A549 (cell line): Measurements from ENCODE around the gene BIRC5. TPM values are rescaled to one million over a fixed set of nuclear protein-coding genes. Genes with fewer than 3 reads are reported as not detected.

Experiments used
- ATAC-seq, 2 experiments: fragments of 200-7000 bp in 1 of 2; fragments of >200 bp in 1 of 2; cut with Nextera tagmentation in 1 of 2; cut with Tn5 transposase in 1 of 2; 3 replicates each; pipeline versions ENCODE4 v1.8.0 to v1.9.1; 2018 to 2020; ENCODE audit warnings: mild to moderate bottlenecking in 1 of 2, moderate library complexity in 1 of 2
- CTCF ChIA-PET: fragments of 300-600 bp; sonication (Branson Sonifier 250); formaldehyde crosslinking; extraction: SDS; loops from one replicate; lab custom pipeline; 2021; ENCODE audit warnings: antibody characterized with exemption, inconsistent platforms; lab: Yijun Ruan, JAX
- POLR2A ChIA-PET: fragments of 350-600 bp; formaldehyde crosslinking; extraction: SDS; loops from one replicate; lab custom pipeline; 2021; ENCODE audit warnings: antibody characterized with exemption, inconsistent platforms; lab: Yijun Ruan, JAX
- DNase-seq, 2 experiments: peaks; one replicate each; pipeline versions ENCODE4 v3.0.0 to v3.0.0-alpha.2; 2011 to 2016; ENCODE audit warnings: low read depth in 1 of 2, low spot score in 1 of 2
- FAIRE-seq: peaks from 2 replicates; lab custom pipeline; 2011; peaks lifted over from hg19 to GRCh38; lab: Jason Lieb, UNC
- H3K27ac ChIP-seq, 2 experiments: fragments of >200 bp; sonication (Bioruptor Twin); formaldehyde crosslinking; 3 replicates each; pipeline ENCODE4 v1.5.1; 2016 to 2017
- H3K4me1 ChIP-seq: fragments of >200 bp; sonication (Bioruptor Twin); formaldehyde crosslinking; 3 replicates; pipeline ENCODE4 v1.6.1; 2016
- H3K4me2 ChIP-seq: fragments of >200 bp; sonication (Bioruptor Twin); formaldehyde crosslinking; 3 replicates; pipeline ENCODE4 v1.6.1; 2016
- H3K4me3 ChIP-seq: fragments of >200 bp; sonication (Bioruptor Twin); formaldehyde crosslinking; 3 replicates; pipeline ENCODE4 v1.5.1; 2016
- H3K9me3 ChIP-seq: fragments of >200 bp; sonication (Bioruptor Twin); formaldehyde crosslinking; 3 replicates; pipeline ENCODE4 v1.6.1; 2016
- CHD4 ChIP-seq: fragments of 200-600 bp; sonication (generic); IDR thresholded peaks from 2 replicates; pipeline ENCODE4 v1.6.1; 2016; ENCODE audit warnings: antibody characterized with exemption, mild to moderate bottlenecking, borderline replicate concordance
- EHF ChIP-seq: fragments of 250-450 bp; sonication (Bioruptor Pico); IDR thresholded peaks from 2 replicates; pipeline ENCODE4 v1.5.0; 2020; ENCODE audit warnings: mild to moderate bottlenecking
- FOSB ChIP-seq: fragments of 250-450 bp; sonication (Bioruptor Pico); IDR thresholded peaks from 2 replicates; pipeline ENCODE4 v1.5.0; 2020; ENCODE audit warnings: mild to moderate bottlenecking, moderate library complexity
- FOXS1 ChIP-seq: fragments of 250-450 bp; sonication (Bioruptor Pico); IDR thresholded peaks from 2 replicates; pipeline ENCODE4 v1.5.0; 2020; ENCODE audit warnings: mild to moderate bottlenecking, moderate library complexity
- HOXB13 ChIP-seq: fragments of 250-450 bp; sonication (Bioruptor Pico); IDR thresholded peaks from 2 replicates; pipeline ENCODE4 v1.5.0; 2020; ENCODE audit warnings: low read depth, mild to moderate bottlenecking, moderate library complexity
- HOXB5 ChIP-seq: fragments of 250-450 bp; sonication (Bioruptor Pico); IDR thresholded peaks from 2 replicates; pipeline ENCODE4 v1.5.0; 2020; ENCODE audit warnings: mild to moderate bottlenecking, moderate library complexity
- JUNB ChIP-seq: fragments of >200 bp; sonication (Bioruptor Twin); formaldehyde crosslinking; IDR thresholded peaks from 2 replicates; pipeline ENCODE4 v1.6.1; 2016
- RAD21 ChIP-seq, 2 experiments: fragments of >200 bp in 1 of 2; sonication (Bioruptor Twin) in 1 of 2; formaldehyde crosslinking in 1 of 2; IDR thresholded peaks in 1 of 2; conservative IDR thresholded peaks in 1 of 2; 2 replicates in 1 of 2; 3 replicates in 1 of 2; pipeline ENCODE4 v1.6.1; 2012 to 2018; ENCODE audit warnings: inconsistent platforms in 1 of 2
- TP53 ChIP-seq: fragments of 250-450 bp; sonication (Bioruptor Pico); IDR thresholded peaks from 2 replicates; pipeline ENCODE4 v1.5.0; 2021; ENCODE audit warnings: mild to moderate bottlenecking, moderate library complexity
- ZC3H11A ChIP-seq: fragments of 450-650 bp; IDR thresholded peaks from 2 replicates; pipeline ENCODE4 v1.6.1; 2014; ENCODE audit warnings: antibody characterized with exemption, mild to moderate bottlenecking
- ZFP36 ChIP-seq: fragments of 450-650 bp; IDR thresholded peaks from 2 replicates; pipeline ENCODE4 v1.6.1; 2014; ENCODE audit warnings: borderline replicate concordance; ENCODE audit not compliant: partially characterized antibody
- WGBS: methylation state at CpG from one replicate; pipeline ENCODE4 v1.1.6; 2017; ENCODE audit errors: missing lambda C conversion rate; 5-methylcytosine and 5-hydroxymethylcytosine counted together
- polyA plus RNA-seq, 4 experiments: library from polyadenylated mRNA; depleted of rRNA in 3 of 4; stranded (reverse); fragments of >200 nt; fragmentation: RNase III in 1 of 4; extraction: RNeasy Plus Mini Kit Qiagen cat#74134 plus additional on column Dnase treatment in 1 of 4; gene quantifications; 2 replicates in 3 of 4; 3 replicates in 1 of 4; pipeline ENCODE4 v1.2.3, GENCODE V29; 2011 to 2017
- TF ChIP-seq, protein P1 (sequence below): fragments of >200 bp; sonication (Bioruptor Twin); formaldehyde crosslinking; IDR thresholded peaks from 3 replicates; pipeline ENCODE4 v1.6.1; 2016
- TF ChIP-seq, protein P2 (sequence below): fragments of 150-350 bp; IDR thresholded peaks from 2 replicates; pipeline ENCODE4 v1.6.1; 2014; ENCODE audit warnings: low read depth, mild to moderate bottlenecking, low read length
- TF ChIP-seq, protein P3 (sequence below): fragments of 450-650 bp; IDR thresholded peaks from 2 replicates; pipeline ENCODE4 v1.6.1; 2014; ENCODE audit warnings: antibody characterized with exemption
- TF ChIP-seq, protein P4 (sequence below): fragments of 250-450 bp; sonication (Bioruptor Pico); IDR thresholded peaks from 2 replicates; pipeline ENCODE4 v1.5.0; 2021; ENCODE audit warnings: mild to moderate bottlenecking, moderate library complexity, borderline replicate concordance
- TF ChIP-seq, protein P5 (sequence below): fragments of >200 bp; sonication (Bioruptor Twin); formaldehyde crosslinking; IDR thresholded peaks from 3 replicates; pipeline ENCODE4 v1.5.1; 2016
- TF ChIP-seq, protein P6 (sequence below): IDR thresholded peaks from 2 replicates; pipeline ENCODE4 v1.6.1; 2012

The BIRC5 gene
- polyA plus RNA-seq, 2 of the 4 experiments (the other 2 are of a cell fraction) = 51.9 to 109 TPM

DNA sequence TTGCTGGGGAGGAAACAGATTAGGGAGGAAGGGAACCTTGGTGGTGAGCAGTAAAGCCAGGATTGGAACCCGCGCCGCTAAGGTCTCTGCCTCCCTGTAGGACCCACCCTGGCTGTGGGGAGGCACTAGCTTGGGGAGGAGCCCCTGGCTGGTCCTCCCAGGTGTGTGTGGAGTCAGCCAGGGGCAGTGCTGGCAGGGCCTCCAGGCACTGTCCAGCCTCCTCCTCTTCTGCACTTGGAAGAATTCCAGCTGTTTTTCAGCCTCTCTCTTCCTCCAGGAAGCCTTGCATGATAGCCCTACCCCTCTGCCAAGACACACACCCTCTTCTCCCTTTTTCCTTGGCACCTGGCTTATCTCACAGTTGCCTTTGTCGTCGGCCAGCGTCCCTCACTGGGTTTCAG lies 52.2 kb downstream of the BIRC5 start:
- Histone ChIP-seq H3K4me3 (no peak overlapping the region), H3K4me2 (no peak overlapping the region), H3K4me1 (peaks cover 32% of the 10 kb centered on the region), H3K27ac (peak overlapping the region in 1 of 2 experiments; percentile 47; a peak in 1 of 6 replicates), H3K9me3 (no peaks in the 10 kb centered on the region)
- WGBS = 66% methylated on average over 6 of the region's 6 CpGs
- DNase-seq (no peak), ATAC-seq (0 out of 6 replicates have a peak, but pooled peaks of 1 of the 2 experiments have one; percentile 11), FAIRE-seq (no peak)
- ChIA-PET POLR2A (no interaction called here), CTCF (interaction anchor here (0.9 to 5.4 kb wide), 5 partner anchors 10 to 113 kb away, joined by 3 to 40 read pairs (median 3); no protein-coding TSS in a partner anchor)
- TF ChIP-seq ZC3H11A (no peak), ZFP36 (peak; percentile 74)

DNA sequence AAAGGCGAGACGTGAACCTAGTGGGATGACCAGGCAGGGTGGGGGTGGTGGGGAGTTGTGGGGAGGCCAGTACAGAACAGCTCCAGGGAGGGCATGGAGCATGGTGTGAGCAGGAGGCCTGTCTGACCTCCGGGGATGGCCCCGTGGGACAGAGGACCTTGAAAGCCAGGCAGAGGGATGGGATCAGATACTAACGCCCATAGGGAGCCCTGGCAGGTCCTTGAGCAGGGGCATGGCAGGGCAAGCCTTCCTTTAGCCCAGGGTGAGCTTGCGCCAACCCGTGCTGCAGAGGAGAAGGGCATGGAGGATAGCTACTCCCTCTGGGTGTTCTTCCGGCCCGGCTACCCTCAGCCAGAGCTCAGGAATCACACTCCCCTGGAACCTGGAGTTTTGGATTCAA lies 52.7 kb downstream of the BIRC5 start:
- no peak for FAIRE-seq
- Histone ChIP-seq H3K4me3 (no peak overlapping the region), H3K4me1 (peaks cover 32% of the 10 kb centered on the region), H3K27ac (peak overlapping the region in 1 of 2 experiments; percentile 47; a peak in 2 of 6 replicates), H3K4me2 (no peak overlapping the region), H3K9me3 (no peaks in the 10 kb centered on the region)
- CTCF ChIA-PET = interaction anchor here (0.9 to 5.4 kb wide), 5 partner anchors 11 to 113 kb away, joined by 3 to 40 read pairs (median 3); no protein-coding TSS in a partner anchor
- no peak for DNase-seq
- TF ChIP-seq FOXS1 (CRISPR knock-in tag) (no peak), TP53 (no peak), ZFP36 (peak; percentile 51)
- POLR2A ChIA-PET = no interaction called here
- 85% methylated on average over 9 of the region's 9 CpGs for WGBS
- peak; percentile 10 to 21; a peak in 2 of 6 replicates for ATAC-seq

DNA sequence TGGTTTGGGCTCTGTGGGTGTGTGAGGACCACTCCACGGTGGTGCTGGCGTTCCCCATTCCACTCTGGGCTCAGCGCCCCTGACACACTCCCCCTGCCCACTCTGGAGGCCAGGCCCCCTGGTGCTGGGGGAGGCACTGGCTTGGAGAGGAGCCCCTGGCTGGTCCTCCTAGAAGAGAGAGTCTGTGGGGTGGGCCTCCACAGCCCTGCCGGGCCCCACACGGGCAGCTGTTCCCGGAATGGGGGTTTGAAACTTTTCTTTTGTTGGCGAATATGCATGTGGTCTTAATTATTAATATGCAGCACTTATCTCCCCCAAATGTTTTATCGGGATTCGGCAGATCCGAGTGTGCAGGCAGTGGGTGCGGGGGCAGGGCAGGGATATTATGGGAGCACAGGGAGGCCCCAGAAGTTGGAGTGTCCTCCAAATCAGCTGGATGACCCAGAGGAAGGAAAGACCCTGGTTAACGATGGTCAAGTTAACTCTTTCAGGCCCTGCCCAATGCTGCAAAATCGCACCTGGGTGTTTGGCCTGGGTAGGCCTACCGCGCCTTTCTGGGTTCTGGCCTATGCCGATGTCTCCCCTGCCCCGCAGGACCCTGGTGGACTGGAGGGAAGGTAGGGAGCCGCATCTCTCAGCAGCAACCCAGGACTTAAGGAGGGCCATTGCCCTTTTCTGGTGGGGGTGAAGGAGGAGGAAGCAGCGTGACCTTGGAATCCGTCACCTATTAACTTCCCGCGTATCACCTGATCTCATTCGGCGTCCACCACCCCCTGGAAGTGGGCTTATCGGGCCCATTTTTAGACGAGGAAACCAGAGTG lies 53.4 kb downstream of the BIRC5 start:
- Histone ChIP-seq H3K27ac (peak overlapping the region in 1 of 2 experiments; percentile 76; a peak in 2 of 6 replicates), H3K4me1 (peaks cover 37% of the 10 kb centered on the region), H3K4me2 (no peak overlapping the region), H3K9me3 (no peaks in the 10 kb centered on the region), H3K4me3 (no peak overlapping the region)
- no peak for DNase-seq
- TF ChIP-seq, protein P1, sequence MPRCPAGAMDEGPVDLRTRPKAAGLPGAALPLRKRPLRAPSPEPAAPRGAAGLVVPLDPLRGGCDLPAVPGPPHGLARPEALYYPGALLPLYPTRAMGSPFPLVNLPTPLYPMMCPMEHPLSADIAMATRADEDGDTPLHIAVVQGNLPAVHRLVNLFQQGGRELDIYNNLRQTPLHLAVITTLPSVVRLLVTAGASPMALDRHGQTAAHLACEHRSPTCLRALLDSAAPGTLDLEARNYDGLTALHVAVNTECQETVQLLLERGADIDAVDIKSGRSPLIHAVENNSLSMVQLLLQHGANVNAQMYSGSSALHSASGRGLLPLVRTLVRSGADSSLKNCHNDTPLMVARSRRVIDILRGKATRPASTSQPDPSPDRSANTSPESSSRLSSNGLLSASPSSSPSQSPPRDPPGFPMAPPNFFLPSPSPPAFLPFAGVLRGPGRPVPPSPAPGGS = no peak
- 79% methylated on average over 24 of the region's 26 CpGs for WGBS
- ChIA-PET POLR2A (no interaction called here), CTCF (interaction anchor here (0.9 to 5.4 kb wide), 6 partner anchors 11 to 112 kb away, joined by 3 to 40 read pairs (median 4); no protein-coding TSS in a partner anchor)
- ATAC-seq = no peak
- FAIRE-seq = no peak

DNA sequence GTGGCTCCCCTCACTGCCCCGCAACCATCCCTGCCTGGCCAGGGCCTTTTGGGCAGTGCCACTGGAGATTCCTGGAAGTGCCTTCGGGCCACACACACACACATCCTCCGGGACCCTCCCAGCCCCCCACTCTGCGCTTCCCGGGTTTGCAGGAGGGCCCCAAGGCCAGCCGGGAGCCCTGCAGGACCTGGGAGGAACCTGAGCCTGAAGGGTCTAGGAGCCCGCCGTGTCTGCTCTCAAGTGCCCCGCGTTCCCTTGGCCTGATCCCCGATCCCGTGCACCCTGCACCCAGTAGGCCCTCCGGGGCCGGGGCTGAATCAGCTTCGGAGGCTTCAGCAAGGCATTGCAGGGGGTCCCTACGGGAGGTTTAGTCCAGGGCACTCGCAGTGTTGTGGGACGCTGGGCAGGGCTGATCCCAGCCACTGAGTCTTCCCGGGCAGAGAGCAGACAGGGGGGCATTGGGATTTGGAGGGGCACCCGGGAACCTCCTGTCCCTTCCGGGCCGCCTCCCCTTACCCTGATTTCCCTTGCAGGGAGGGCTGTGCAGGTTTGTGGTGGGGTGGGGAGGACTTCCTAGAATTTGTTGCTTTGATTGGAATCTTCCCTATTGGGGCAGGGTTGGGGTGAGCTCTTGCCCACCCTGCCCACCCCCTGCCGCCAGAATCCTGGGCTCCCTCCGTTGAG lies 54.3 kb downstream of the BIRC5 start:
- FAIRE-seq (no peak), ATAC-seq (no peak), DNase-seq (no peak)
- Histone ChIP-seq H3K4me2 (no peak overlapping the region), H3K4me1 (peaks cover 41% of the 10 kb centered on the region), H3K27ac (peak overlapping the region in 1 of 2 experiments; percentile 76; a peak in 3 of 6 replicates), H3K9me3 (no peaks in the 10 kb centered on the region), H3K4me3 (no peak overlapping the region)
- ChIA-PET CTCF (interaction anchor here (1.0 to 4.3 kb wide), 7 partner anchors 12 to 440 kb away, joined by 3 to 29 read pairs (median 4); no protein-coding TSS in a partner anchor), POLR2A (no interaction called here)
- WGBS = 68% methylated on average over 24 of the region's 24 CpGs
- TF ChIP-seq CHD4 (no peak), FOSB (CRISPR knock-in tag) (no peak), HOXB5 (CRISPR knock-in tag) (no peak), RAD21 (conservative IDR thresholded peaks at IDR 0.05 in 1 of 2, IDR thresholded peaks at IDR 0.05 in 1 of 2) (no peak), JUNB (no peak), HOXB13 (CRISPR knock-in tag) (no peak), EHF (CRISPR knock-in tag) (no peak)
- TF ChIP-seq, protein P2, sequence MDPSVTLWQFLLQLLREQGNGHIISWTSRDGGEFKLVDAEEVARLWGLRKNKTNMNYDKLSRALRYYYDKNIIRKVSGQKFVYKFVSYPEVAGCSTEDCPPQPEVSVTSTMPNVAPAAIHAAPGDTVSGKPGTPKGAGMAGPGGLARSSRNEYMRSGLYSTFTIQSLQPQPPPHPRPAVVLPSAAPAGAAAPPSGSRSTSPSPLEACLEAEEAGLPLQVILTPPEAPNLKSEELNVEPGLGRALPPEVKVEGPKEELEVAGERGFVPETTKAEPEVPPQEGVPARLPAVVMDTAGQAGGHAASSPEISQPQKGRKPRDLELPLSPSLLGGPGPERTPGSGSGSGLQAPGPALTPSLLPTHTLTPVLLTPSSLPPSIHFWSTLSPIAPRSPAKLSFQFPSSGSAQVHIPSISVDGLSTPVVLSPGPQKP = no peak
- TF ChIP-seq, protein P3, sequence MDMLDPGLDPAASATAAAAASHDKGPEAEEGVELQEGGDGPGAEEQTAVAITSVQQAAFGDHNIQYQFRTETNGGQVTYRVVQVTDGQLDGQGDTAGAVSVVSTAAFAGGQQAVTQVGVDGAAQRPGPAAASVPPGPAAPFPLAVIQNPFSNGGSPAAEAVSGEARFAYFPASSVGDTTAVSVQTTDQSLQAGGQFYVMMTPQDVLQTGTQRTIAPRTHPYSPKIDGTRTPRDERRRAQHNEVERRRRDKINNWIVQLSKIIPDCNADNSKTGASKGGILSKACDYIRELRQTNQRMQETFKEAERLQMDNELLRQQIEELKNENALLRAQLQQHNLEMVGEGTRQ = no peak
- TF ChIP-seq, protein P4, sequence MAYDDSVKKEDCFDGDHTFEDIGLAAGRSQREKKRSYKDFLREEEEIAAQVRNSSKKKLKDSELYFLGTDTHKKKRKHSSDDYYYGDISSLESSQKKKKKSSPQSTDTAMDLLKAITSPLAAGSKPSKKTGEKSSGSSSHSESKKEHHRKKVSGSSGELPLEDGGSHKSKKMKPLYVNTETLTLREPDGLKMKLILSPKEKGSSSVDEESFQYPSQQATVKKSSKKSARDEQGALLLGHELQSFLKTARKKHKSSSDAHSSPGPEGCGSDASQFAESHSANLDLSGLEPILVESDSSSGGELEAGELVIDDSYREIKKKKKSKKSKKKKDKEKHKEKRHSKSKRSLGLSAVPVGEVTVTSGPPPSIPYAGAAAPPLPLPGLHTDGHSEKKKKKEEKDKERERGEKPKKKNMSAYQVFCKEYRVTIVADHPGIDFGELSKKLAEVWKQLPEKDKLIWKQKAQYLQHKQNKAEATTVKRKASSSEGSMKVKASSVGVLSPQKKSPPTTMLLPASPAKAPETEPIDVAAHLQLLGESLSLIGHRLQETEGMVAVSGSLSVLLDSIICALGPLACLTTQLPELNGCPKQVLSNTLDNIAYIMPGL = no peak
- TF ChIP-seq, protein P5, sequence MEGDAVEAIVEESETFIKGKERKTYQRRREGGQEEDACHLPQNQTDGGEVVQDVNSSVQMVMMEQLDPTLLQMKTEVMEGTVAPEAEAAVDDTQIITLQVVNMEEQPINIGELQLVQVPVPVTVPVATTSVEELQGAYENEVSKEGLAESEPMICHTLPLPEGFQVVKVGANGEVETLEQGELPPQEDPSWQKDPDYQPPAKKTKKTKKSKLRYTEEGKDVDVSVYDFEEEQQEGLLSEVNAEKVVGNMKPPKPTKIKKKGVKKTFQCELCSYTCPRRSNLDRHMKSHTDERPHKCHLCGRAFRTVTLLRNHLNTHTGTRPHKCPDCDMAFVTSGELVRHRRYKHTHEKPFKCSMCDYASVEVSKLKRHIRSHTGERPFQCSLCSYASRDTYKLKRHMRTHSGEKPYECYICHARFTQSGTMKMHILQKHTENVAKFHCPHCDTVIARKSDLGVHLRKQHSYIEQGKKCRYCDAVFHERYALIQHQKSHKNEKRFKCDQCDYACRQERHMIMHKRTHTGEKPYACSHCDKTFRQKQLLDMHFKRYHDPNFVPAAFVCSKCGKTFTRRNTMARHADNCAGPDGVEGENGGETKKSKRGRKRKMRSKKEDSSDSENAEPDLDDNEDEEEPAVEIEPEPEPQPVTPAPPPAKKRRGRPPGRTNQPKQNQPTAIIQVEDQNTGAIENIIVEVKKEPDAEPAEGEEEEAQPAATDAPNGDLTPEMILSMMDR = no peak
- TF ChIP-seq, protein P6, sequence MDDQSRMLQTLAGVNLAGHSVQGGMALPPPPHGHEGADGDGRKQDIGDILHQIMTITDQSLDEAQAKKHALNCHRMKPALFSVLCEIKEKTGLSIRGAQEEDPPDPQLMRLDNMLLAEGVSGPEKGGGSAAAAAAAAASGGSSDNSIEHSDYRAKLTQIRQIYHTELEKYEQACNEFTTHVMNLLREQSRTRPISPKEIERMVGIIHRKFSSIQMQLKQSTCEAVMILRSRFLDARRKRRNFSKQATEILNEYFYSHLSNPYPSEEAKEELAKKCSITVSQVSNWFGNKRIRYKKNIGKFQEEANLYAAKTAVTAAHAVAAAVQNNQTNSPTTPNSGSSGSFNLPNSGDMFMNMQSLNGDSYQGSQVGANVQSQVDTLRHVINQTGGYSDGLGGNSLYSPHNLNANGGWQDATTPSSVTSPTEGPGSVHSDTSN = no peak
